ENCODE measurements around the gene GTF3C2.

GTF3C2 gene

DNA sequence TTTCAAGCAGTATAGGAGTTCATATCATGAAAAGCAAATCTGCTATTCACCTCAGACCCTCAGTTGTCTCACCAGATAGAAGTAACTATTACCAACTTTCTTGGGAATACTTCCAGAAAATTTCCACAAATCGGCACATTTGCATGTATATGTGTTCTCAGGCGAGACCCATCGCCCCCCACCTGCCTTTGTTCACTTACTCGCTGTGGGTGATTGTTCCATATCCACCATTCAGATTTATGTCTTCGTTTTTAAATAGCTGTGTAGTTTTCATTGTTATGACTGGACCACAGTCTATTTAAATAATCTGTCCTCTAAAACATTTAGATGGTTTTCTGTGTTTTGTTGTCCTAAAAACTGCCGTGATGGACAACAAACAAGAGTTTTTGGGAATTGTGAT lies 71.1 kb downstream of the GTF3C2 start:
- Histone ChIP-seq H3K4me3 (replicated peaks; ENCODE audit: insufficient read depth, low read length) (no peak overlapping the region), H3K27me3 (ENCODE audit: insufficient read depth, poor library complexity, severe bottlenecking) (no peaks in the 10 kb centered on the region), H3K27ac (replicated peaks) (no peak overlapping the region)
- DNase-seq (ENCODE audit: low read depth in 1 of 2, low spot score in 1 of 2): no peak
- TF ChIP-seq CTCF (IDR thresholded peaks at IDR 0.05; ENCODE audit: insufficient read depth, low read length) (no peak), GABPA (IDR thresholded peaks at IDR 0.05; ENCODE audit: low read depth) (no peak), POLR2AphosphoS5 (IDR thresholded peaks at IDR 0.05; ENCODE audit: low read depth) (no peak), SPI1 (IDR thresholded peaks at IDR 0.05; ENCODE audit: borderline replicate concordance, low read depth) (no peak)
- TF ChIP-seq, protein P1, sequence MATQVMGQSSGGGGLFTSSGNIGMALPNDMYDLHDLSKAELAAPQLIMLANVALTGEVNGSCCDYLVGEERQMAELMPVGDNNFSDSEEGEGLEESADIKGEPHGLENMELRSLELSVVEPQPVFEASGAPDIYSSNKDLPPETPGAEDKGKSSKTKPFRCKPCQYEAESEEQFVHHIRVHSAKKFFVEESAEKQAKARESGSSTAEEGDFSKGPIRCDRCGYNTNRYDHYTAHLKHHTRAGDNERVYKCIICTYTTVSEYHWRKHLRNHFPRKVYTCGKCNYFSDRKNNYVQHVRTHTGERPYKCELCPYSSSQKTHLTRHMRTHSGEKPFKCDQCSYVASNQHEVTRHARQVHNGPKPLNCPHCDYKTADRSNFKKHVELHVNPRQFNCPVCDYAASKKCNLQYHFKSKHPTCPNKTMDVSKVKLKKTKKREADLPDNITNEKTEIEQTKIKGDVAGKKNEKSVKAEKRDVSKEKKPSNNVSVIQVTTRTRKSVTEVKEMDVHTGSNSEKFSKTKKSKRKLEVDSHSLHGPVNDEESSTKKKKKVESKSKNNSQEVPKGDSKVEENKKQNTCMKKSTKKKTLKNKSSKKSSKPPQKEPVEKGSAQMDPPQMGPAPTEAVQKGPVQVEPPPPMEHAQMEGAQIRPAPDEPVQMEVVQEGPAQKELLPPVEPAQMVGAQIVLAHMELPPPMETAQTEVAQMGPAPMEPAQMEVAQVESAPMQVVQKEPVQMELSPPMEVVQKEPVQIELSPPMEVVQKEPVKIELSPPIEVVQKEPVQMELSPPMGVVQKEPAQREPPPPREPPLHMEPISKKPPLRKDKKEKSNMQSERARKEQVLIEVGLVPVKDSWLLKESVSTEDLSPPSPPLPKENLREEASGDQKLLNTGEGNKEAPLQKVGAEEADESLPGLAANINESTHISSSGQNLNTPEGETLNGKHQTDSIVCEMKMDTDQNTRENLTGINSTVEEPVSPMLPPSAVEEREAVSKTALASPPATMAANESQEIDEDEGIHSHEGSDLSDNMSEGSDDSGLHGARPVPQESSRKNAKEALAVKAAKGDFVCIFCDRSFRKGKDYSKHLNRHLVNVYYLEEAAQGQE (IDR thresholded peaks at IDR 0.05; ENCODE audit: insufficient replicate concordance, low read depth): no peak

DNA sequence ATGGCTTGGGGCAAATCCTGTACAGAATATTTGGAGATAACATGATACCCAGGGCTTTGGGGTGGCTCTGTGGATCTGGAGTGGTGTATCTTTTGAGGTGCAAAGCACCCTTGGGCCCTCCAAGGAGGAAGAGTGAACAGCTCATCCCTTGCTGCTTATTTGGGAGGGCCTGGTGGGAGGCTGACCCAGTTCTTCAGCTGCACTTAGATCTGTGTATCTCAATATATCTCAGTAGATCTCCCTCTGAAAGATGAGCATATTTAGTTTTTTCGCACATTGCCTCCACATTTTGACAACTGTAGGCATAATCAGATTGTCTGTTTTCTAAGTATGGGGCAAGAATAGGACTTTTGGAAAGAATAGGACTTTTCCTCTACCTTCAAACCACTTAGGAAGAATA lies 71.6 kb downstream of the GTF3C2 start:
- no peak for TF ChIP-seq CTCF (IDR thresholded peaks at IDR 0.05; ENCODE audit: insufficient read depth, low read length)
- TF ChIP-seq GABPA (IDR thresholded peaks at IDR 0.05; ENCODE audit: low read depth): no peak
- TF ChIP-seq POLR2AphosphoS5 (IDR thresholded peaks at IDR 0.05; ENCODE audit: low read depth): no peak
- TF ChIP-seq, protein P1 (IDR thresholded peaks at IDR 0.05; ENCODE audit: insufficient replicate concordance, low read depth): no peak
- TF ChIP-seq SPI1 (IDR thresholded peaks at IDR 0.05; ENCODE audit: borderline replicate concordance, low read depth): no peak
- H3K27ac ChIP-seq (replicated peaks): no peak overlapping the region
- no peaks in the 10 kb centered on the region for H3K27me3 ChIP-seq (ENCODE audit: insufficient read depth, poor library complexity, severe bottlenecking)
- no peak overlapping the region for H3K4me3 ChIP-seq (replicated peaks; ENCODE audit: insufficient read depth, low read length)
- DNase-seq (ENCODE audit: low read depth in 1 of 2, low spot score in 1 of 2): no peak

- no peaks in the 10 kb centered on the region for H3K27me3 ChIP-seq (ENCODE audit: insufficient read depth, poor library complexity, severe bottlenecking)
- no peak overlapping the region for H3K27ac ChIP-seq (replicated peaks)
- no peak overlapping the region for H3K4me3 ChIP-seq (replicated peaks; ENCODE audit: insufficient read depth, low read length)
- no peak for TF ChIP-seq CTCF (IDR thresholded peaks at IDR 0.05; ENCODE audit: insufficient read depth, low read length)
- TF ChIP-seq, protein P1 (IDR thresholded peaks at IDR 0.05; ENCODE audit: insufficient replicate concordance, low read depth): no peak
- TF ChIP-seq GABPA (IDR thresholded peaks at IDR 0.05; ENCODE audit: low read depth): no peak
- TF ChIP-seq SPI1 (IDR thresholded peaks at IDR 0.05; ENCODE audit: borderline replicate concordance, low read depth): no peak
- TF ChIP-seq POLR2AphosphoS5 (IDR thresholded peaks at IDR 0.05; ENCODE audit: low read depth): no peak
- no peak for DNase-seq (ENCODE audit: low read depth in 1 of 2, low spot score in 1 of 2)
These were observed 73.7 kb downstream of the GTF3C2 start for GRCh38 chr2:27282892-27283291.
